Neural cell (in vitro differentiated cells): ENCODE results near the gene VASH1. TPM values are rescaled to one million over a fixed set of nuclear protein-coding genes. Genes with fewer than 3 reads are reported as not detected.

ENCODE experiments used
- H2AFZ ChIP-seq: fragments of 200-600, 300-800 bp; sonication (generic), shearing (Covaris generic); 2 replicates; pipeline ENCODE4 v1.6.0; 2014; ENCODE audit warnings: low read depth, mild to moderate bottlenecking, antibody characterized with exemption, low read length, moderate library complexity
- H3F3A ChIP-seq: fragments of 200-600 bp; shearing (Covaris generic); 2 replicates; pipeline ENCODE4 v1.6.1; 2016; ENCODE audit warnings: mild to moderate bottlenecking, moderate library complexity, mixed read lengths, antibody characterized with exemption, low read length; ENCODE audit not compliant: insufficient read depth, poor library complexity, severe bottlenecking
- H3K27ac ChIP-seq: fragments of 200-600, 300-800 bp; sonication (generic), shearing (Covaris generic); 2 replicates; pipeline ENCODE4 v1.5.1; 2014; ENCODE audit warnings: mild to moderate bottlenecking, low read length, moderate library complexity
- H3K27me3 ChIP-seq: fragments of 300-800, 200-600 bp; sonication (generic), shearing (Covaris generic); 2 replicates; pipeline ENCODE4 v1.6.0; 2014; ENCODE audit warnings: mild to moderate bottlenecking, low read depth, low read length, moderate library complexity; ENCODE audit not compliant: insufficient read depth
- H3K36me3 ChIP-seq: fragments of 300-800, 200-600 bp; sonication (generic), shearing (Covaris generic); 2 replicates; pipeline ENCODE4 v1.5.1; 2014; ENCODE audit warnings: mild to moderate bottlenecking, antibody characterized with exemption, low read length, moderate library complexity; ENCODE audit not compliant: insufficient read depth
- H3K4me2 ChIP-seq: fragments of 300-800, 200-600 bp; sonication (generic), shearing (Covaris generic); 2 replicates; pipeline ENCODE4 v1.6.0; 2014; ENCODE audit warnings: mild to moderate bottlenecking, low read length
- H3K4me3 ChIP-seq: fragments of 300-800, 200-600 bp; sonication (generic), shearing (Covaris generic); 2 replicates; pipeline ENCODE4 v1.5.1; 2014; ENCODE audit warnings: mild to moderate bottlenecking, low read length, moderate library complexity
- H3K79me2 ChIP-seq: fragments of 200-600 bp; shearing (Covaris generic); replicated peaks from 2 replicates; pipeline ENCODE4 v1.6.0; 2014; ENCODE audit warnings: mild to moderate bottlenecking, low read length, moderate library complexity; ENCODE audit not compliant: insufficient read depth
- H3K9ac ChIP-seq: fragments of 300-800, 200-600 bp; sonication (generic), shearing (Covaris generic); 2 replicates; pipeline ENCODE4 v1.6.1; 2016; ENCODE audit warnings: mild to moderate bottlenecking, low read length, mixed read lengths
- H3K9me2 ChIP-seq: fragments of 200-600 bp; shearing (Covaris generic); 2 replicates; pipeline ENCODE4 v1.6.1; 2016; ENCODE audit warnings: mild to moderate bottlenecking, low read length, mixed read lengths; ENCODE audit not compliant: insufficient read depth
- H3K9me3 ChIP-seq: fragments of 200-600, 300-800 bp; sonication (generic), shearing (Covaris generic); 2 replicates; pipeline ENCODE4 v1.6.1; 2016; ENCODE audit warnings: mild to moderate bottlenecking, mixed run types, low read length, moderate library complexity, mixed read lengths
- H4K20me1 ChIP-seq: fragments of 200-600 bp; shearing (Covaris generic); 2 replicates; pipeline ENCODE4 v1.6.1; 2016; ENCODE audit warnings: mild to moderate bottlenecking, mixed run types; ENCODE audit not compliant: insufficient read depth
- CTCF ChIP-seq: fragments of 450-650 bp; IDR thresholded peaks from 2 replicates; pipeline ENCODE4 v1.5.1; 2014; ENCODE audit warnings: antibody characterized with exemption, mild to moderate bottlenecking, moderate library complexity; ENCODE audit not compliant: poor library complexity, severe bottlenecking
- EP300 ChIP-seq: fragments of 450-650 bp; conservative IDR thresholded peaks from 2 replicates; pipeline ENCODE4 v1.6.1; 2014; ENCODE audit warnings: antibody characterized with exemption, mild to moderate bottlenecking, moderate library complexity; ENCODE audit not compliant: poor library complexity, severe bottlenecking
- EZH2 ChIP-seq: fragments of 200-600, 300-800 bp; shearing (Covaris generic), sonication (generic); IDR thresholded peaks from 2 replicates; pipeline ENCODE4 v1.6.1; 2014; ENCODE audit warnings: antibody characterized with exemption, low read length, borderline replicate concordance, mild to moderate bottlenecking; ENCODE audit not compliant: insufficient read depth, poor library complexity, severe bottlenecking
- MXI1 ChIP-seq: fragments of 450-650 bp; conservative IDR thresholded peaks from 2 replicates; pipeline ENCODE4 v1.6.1; 2014; ENCODE audit warnings: antibody characterized with exemption, mild to moderate bottlenecking; ENCODE audit not compliant: poor library complexity, severe bottlenecking
- POLR2AphosphoS5 ChIP-seq: IDR thresholded peaks from 2 replicates; pipeline ENCODE4 v1.6.1; 2012
- RAD21 ChIP-seq: fragments of 450-650 bp; conservative IDR thresholded peaks from 2 replicates; pipeline ENCODE4 v1.6.1; 2014; ENCODE audit warnings: antibody characterized with exemption, mild to moderate bottlenecking, moderate library complexity
- REST ChIP-seq: IDR thresholded peaks from 2 replicates; pipeline ENCODE4 v1.6.1; 2012; ENCODE audit warnings: borderline replicate concordance
- SMC3 ChIP-seq: fragments of 450-650 bp; conservative IDR thresholded peaks from 2 replicates; pipeline ENCODE4 v1.6.1; 2014; ENCODE audit warnings: antibody characterized with exemption, mild to moderate bottlenecking, moderate library complexity; ENCODE audit not compliant: poor library complexity
- TAF1 ChIP-seq: IDR thresholded peaks from 2 replicates; pipeline ENCODE4 v1.6.1; 2012; ENCODE audit warnings: low read depth
- polyA plus RNA-seq: library from polyadenylated mRNA; depleted of rRNA; stranded (reverse); fragments of >200 nt; gene quantifications from 2 replicates; pipeline ENCODE4 v1.2.3, GENCODE V29; 2014

Gene VASH1
- polyA plus RNA-seq, 1 donor from 2014 or later: 26.8 TPM

GRCh38 chr14:76810525-76810924, 49.3 kb downstream of the VASH1 start:
- Histone ChIP-seq H3K4me3 (peak overlapping the region; percentile 95), H3K79me2 (no peaks in the 10 kb centered on the region), H3F3A (no peaks in the 10 kb centered on the region), H2AFZ (no peak overlapping the region), H4K20me1 (no peaks in the 10 kb centered on the region), H3K27me3 (no peaks in the 10 kb centered on the region), H3K9ac (no peak overlapping the region), H3K9me2 (no peaks in the 10 kb centered on the region), H3K9me3 (no peaks in the 10 kb centered on the region), H3K27ac (no peak overlapping the region), H3K4me2 (no peak overlapping the region), H3K36me3 (no peaks in the 10 kb centered on the region)
- TF ChIP-seq POLR2AphosphoS5 (no peak), CTCF (no peak), EZH2 (no peak), EP300 (no peak), TAF1 (no peak), MXI1 (no peak)

- Histone ChIP-seq H3K4me3 (peak overlapping the region; percentile 95), H3K36me3 (no peaks in the 10 kb centered on the region), H4K20me1 (no peaks in the 10 kb centered on the region), H3K9me2 (no peaks in the 10 kb centered on the region), H3K27me3 (no peaks in the 10 kb centered on the region), H3F3A (no peaks in the 10 kb centered on the region), H3K4me2 (no peak overlapping the region), H2AFZ (no peak overlapping the region), H3K27ac (no peak overlapping the region), H3K9ac (no peak overlapping the region), H3K9me3 (no peaks in the 10 kb centered on the region), H3K79me2 (no peaks in the 10 kb centered on the region)
- TF ChIP-seq RAD21: peak; percentile 42
- no peak for TF ChIP-seq EZH2
- TF ChIP-seq SMC3: peak; percentile 23
- TF ChIP-seq POLR2AphosphoS5: no peak
- no peak for TF ChIP-seq TAF1
- peak; percentile 50 for TF ChIP-seq CTCF
- no peak for TF ChIP-seq EP300
These were observed 49.7 kb downstream of the VASH1 start for GRCh38 chr14:76810953-76811400.

- H3K9me2 ChIP-seq: no peaks in the 10 kb centered on the region
- H2AFZ ChIP-seq: no peak overlapping the region
- peak overlapping the region; percentile 83 for H3K9ac ChIP-seq
- TF ChIP-seq TAF1 (no peak), EZH2 (no peak), RAD21 (no peak), REST (no peak), MXI1 (no peak), POLR2AphosphoS5 (no peak), EP300 (no peak), SMC3 (no peak), CTCF (no peak)
- H3K27ac ChIP-seq: no peak overlapping the region
- no peaks in the 10 kb centered on the region for H4K20me1 ChIP-seq
- H3K4me3 ChIP-seq: peak overlapping the region; percentile 95
- peak overlapping the region; percentile 65 for H3K4me2 ChIP-seq
- no peaks in the 10 kb centered on the region for H3K36me3 ChIP-seq
- no peaks in the 10 kb centered on the region for H3F3A ChIP-seq
- no peaks in the 10 kb centered on the region for H3K79me2 ChIP-seq
- no peaks in the 10 kb centered on the region for H3K9me3 ChIP-seq
- H3K27me3 ChIP-seq: no peaks in the 10 kb centered on the region
These were observed 50.3 kb downstream of the VASH1 start for GRCh38 chr14:76811561-76811960.
